GM13976 (cell line): ENCODE results near the gene CCND3.
A peak's percentile ranks its signal among the peaks of the same experiment; 100 is the strongest.
"Not testable (repeated sequence)": the region's sequence is repeated elsewhere in the genome, so short reads cannot be mapped to it uniquely, and the experiment has no call there.

Experiments used
- DNase-seq: peaks from one replicate; pipeline ENCODE4 v3.0.0; 2012; ENCODE audit warnings: low spot score
- CTCF ChIP-seq: IDR thresholded peaks from 2 replicates; pipeline ENCODE4 v1.5.1; 2012; ENCODE audit warnings: borderline replicate concordance, mild to moderate bottlenecking; ENCODE audit not compliant: insufficient read depth; ENCODE audit errors: extremely low read depth, missing control alignments, control extremely low read depth
- in situ Hi-C: fragments of 300-500 bp; cut with MboI; formaldehyde crosslinking; loops from one replicate; pipeline ENCODE4 v1.12.0; 2022; ENCODE audit warnings: low sequenced_read_pairs, mixed read lengths, inconsistent platforms; ENCODE audit not compliant: unreplicated experiment

Gene CCND3

GRCh38 chr6:41954668-41955067 is 13.1 kb upstream of the CCND3 start:
- DNase-seq, result no peak
- no peak for TF ChIP-seq CTCF
- in situ Hi-C loops, result no loop called here

GRCh38 chr6:41947581-41948220 is 6.1 kb upstream of the CCND3 start:
- in situ Hi-C loops, result no loop called here
- DNase-seq, result no peak
- no peak for TF ChIP-seq CTCF

- in situ Hi-C loops, result no loop called here
- DNase-seq, result no peak
- TF ChIP-seq CTCF, result no peak
These were observed 1.8 kb upstream of the CCND3 start for GRCh38 chr6:41943456-41943855.

GRCh38 chr6:41942882-41943281 is 1.3 kb upstream of the CCND3 start:
- not testable (repeated sequence) for DNase-seq

GRCh38 chr6:41942067-41942851 is 651 bp upstream of the CCND3 start:
- in situ Hi-C loops, result no loop called here
- no peak for TF ChIP-seq CTCF
- DNase-seq, result no peak

More at GRCh38 chr6:41942882-41943281, 1.3 kb upstream of the CCND3 start:
- in situ Hi-C loops, result not testable (repeated sequence)

- DNase-seq, result peak; percentile 54
- no peak for TF ChIP-seq CTCF
- in situ Hi-C loops, result no loop called here
These were observed 789 bp downstream of the CCND3 start for GRCh38 chr6:41940759-41941279.
